ENCODE data around the gene TUG1. TPM values are rescaled to one million over a fixed set of nuclear protein-coding genes. Genes with fewer than 3 reads are reported as not detected.
A peak's percentile ranks its signal among the peaks of the same experiment; 100 is the strongest.

TUG1 gene
- total RNA-seq, 1 donor from 2014 or later, result 32.7 TPM

DNA sequence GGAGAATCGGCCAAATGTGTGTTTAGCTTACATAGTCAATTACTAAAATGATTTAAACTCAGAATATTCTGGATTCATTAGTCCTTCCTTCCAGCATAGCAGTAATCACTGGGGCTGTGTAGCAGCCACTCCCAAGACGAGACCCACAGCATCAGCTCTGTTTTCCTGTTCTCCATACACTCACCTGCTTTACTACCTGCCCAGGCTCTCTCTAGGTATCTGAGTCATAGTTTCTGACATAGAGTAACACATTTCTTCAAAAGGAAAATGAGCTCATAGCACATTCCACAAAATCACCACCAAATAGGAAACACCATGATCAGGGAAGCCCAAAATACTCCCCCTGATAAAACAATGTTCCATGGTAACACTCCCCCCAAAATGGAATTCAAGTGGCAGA is 23.4 kb upstream of the TUG1 start:
- intact Hi-C loops (cut with micrococcal nuclease), result loop anchor here (5.0 kb wide), 2 partner anchors 137 to 202 kb away; partner anchors contain the start of gene SMTN
- ATAC-seq, result no peak
- DNase-seq, result no peak

DNA sequence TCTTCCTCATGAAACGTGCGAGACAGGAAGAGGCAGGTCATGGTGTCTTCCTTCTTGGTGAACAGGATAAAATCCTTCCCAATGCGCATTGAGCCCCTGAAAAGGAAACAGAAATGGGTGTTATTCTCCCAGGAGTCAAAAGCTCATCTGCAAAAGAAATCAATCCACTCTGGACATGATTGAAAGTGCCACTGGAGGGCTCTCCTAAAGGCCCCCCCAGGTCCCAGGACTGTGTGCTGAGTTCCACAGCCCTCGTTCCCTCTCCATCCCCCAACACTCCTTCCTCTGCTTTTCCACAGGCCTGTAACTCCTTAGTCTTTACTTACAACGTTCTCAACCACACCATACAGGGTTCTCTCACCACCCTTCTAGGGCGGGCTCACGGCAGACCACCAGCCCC is 22.7 kb upstream of the TUG1 start:
- ATAC-seq (no peak), DNase-seq (no peak)
- intact Hi-C loops (cut with micrococcal nuclease), result loop anchor here (5.0 kb wide), 2 partner anchors 136 to 201 kb away; partner anchors contain the start of gene SMTN

DNA sequence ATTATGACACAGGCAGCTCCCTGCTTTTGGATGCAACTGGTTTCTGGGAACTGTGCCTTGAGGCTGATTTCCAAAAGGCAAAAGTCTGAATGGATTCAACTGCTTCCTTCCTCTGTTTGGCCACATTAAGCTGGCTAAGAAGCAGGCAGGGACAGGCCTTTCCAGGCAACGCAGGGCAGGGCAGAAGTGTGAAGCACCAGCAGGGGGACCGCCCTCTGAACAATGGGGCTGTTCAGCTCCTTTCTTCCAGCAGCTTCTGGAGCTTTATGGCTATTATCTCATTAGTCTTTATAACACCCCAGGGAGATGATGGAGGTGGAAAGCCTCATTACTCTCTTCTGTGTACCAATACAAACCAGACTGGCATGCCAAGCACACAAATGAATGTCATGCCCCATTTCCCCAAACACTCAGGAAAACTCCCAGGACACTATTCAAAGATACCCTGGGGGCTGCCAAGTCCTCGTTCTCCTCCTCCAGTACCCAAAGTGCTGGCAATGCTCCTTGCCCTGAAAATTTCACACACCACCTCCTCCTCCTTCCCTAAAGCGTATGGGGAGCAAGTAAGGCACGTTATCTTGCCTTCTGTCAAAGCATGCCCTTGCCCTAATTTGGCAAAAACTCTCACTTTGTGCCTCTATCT is 21.8 kb upstream of the TUG1 start:
- DNase-seq, result peak; percentile 51
- intact Hi-C loops (cut with micrococcal nuclease), result loop anchor here (5.0 kb wide), 2 partner anchors 135 to 200 kb away; partner anchors contain the start of gene SMTN
- ATAC-seq, result peak; percentile 73

DNA sequence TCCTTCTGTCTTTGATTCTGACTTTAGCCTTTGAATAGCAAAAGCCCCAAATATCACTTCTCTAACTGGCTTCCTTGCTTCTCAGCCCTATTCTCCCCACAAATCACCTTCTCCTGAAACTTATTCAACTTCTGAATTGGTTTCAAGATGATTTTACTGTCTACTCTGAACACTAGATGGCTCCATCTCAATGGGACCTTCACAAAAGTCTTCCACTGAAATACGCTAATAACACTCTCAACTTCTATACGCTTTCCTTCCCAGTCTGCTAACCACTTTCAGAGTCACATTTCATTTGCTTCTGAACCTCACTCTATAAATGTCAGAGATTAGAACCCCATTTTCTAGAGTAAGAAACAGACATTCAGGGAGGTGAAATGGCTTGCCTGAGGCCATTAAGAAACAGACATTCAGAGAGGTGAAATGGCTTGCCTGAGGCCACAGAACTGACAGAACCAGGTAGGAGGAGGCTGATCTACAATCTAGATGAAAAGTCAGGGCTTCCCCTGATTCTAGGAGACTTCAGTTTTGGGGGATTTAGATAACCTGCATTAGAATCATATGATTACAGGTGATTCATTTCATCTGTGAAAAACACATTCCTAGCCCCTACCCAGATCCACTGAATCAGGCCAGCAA is 21.1 kb upstream of the TUG1 start:
- no peak for DNase-seq
- intact Hi-C loops (cut with micrococcal nuclease), result loop anchor here (5.0 kb wide), 2 partner anchors 134 to 199 kb away; partner anchors contain the start of gene SMTN
- peak; percentile 74 for ATAC-seq

DNA sequence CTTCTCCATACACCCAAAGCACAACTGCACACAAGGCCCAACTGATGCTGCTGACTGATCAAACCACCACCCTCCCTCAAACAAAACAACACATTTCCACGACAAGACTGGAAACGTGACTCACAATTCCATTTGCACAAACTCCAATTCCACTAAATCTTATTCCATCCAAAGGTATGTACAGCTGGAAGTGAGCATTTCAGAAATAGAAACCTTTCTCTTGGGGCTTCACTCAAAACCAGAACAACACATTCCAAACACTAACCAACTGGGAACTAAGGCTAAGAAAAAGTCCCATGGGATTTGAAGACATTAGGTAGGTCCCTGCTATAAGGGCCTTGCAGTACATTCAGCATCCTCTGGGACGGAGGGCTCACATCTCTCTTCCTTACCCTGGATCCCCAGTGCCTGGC is 20.1 kb upstream of the TUG1 start:
- intact Hi-C loops (cut with micrococcal nuclease), result loop anchor here (5.0 kb wide), 2 partner anchors 133 to 198 kb away; partner anchors contain the start of gene SMTN
- ATAC-seq, result no peak
- no peak for DNase-seq

DNA sequence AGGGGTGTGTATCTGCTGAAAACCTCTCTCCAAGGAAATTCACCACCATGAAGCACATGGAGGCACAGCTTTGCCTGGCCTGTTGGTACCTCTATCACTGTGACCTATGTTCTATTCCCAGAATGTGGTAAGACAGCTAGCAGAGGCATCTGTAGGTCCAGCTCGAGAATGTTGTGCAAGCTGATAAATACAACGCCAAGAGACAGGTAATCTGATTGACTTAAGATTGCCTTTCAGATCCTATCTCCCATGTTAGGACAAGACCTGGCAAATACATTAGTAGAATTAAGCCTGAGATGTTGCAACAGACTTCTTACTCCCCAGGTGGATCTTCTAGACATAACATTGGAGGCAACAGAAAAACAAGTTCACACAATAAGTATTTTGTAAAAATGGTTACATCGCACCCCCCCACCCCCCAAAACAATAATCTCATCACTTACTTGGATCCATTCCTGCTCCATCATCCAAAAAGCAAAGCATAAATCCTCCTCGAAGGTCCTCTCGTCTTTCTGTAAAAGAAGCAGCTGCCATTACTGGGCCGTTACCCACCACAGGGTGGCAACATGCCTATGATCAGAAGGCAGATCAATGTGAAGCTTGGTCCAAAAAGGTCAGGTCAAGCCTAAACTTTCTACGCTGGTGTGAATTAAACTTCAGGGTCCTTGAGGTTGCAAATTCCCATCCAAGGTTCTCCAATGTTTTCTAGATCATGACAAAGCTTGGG is 19.0 kb upstream of the TUG1 start:
- ATAC-seq (no peak), DNase-seq (no peak)
- intact Hi-C loops (cut with micrococcal nuclease), result loop anchor here (5.0 kb wide), 2 partner anchors 132 to 197 kb away; partner anchors contain the start of gene SMTN

DNA sequence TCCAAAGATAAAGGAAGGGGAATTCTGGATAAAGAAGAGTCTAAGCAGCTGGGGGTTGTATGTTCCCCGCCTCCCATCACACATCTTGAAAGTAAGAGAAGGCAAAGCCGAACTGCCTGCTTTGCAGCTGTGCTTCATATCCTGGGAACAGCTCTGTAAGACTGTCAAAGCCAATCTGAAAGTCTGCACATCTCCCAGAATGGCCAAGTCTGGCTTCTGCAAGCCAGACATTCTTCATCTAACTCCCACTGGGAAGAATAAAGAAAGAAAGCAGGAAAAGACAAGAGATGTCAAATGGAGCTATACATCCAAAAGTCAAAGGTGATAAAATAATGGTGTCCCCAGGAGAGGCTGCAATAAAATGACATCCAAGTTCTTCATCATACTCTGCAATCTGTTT is 15.9 kb upstream of the TUG1 start:
- intact Hi-C loops (cut with micrococcal nuclease), result no loop called here
- no peak for ATAC-seq
- no peak for DNase-seq

DNA sequence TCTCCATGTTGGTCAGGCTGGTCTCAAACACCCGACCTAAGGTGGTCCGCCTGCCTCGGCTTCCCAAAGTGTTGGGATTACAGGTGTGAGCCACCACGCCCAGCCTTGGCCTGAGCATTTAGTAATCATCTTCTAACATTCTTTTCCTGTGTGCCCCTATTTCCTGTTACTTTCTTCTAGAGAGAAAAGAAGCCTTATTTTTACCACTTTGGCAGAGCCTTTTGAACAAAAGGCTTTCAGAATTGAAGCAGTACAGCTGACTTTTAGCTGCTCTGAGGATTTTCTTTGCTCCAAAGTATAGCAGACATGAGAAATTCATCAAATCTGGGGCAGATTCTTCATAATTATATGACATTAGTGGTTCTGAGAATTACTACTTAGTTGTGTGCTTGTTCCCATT is 13.9 kb upstream of the TUG1 start:
- intact Hi-C loops (cut with micrococcal nuclease), result no loop called here
- DNase-seq (no peak), ATAC-seq (no peak)

DNA sequence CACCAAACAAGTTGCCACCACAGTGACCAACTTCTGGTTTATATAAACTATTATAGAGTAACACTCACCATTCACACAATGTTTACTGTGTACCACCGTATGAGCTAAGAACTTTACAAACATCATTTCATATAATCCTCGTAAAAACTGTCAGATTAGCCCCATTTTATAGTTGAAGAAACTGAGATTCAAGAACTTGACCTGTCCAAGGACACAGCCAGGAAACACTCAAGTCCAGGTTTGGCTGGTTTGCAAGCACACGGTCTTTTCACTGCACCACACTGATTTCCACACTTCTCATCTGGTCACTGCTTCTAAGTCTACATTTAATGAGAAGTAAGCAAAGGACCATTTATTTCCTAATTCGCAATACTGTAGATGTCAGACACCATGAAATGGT is 4.2 kb upstream of the TUG1 start:
- intact Hi-C loops (cut with micrococcal nuclease), result no loop called here
- ATAC-seq, result no peak
- DNase-seq, result no peak

DNA sequence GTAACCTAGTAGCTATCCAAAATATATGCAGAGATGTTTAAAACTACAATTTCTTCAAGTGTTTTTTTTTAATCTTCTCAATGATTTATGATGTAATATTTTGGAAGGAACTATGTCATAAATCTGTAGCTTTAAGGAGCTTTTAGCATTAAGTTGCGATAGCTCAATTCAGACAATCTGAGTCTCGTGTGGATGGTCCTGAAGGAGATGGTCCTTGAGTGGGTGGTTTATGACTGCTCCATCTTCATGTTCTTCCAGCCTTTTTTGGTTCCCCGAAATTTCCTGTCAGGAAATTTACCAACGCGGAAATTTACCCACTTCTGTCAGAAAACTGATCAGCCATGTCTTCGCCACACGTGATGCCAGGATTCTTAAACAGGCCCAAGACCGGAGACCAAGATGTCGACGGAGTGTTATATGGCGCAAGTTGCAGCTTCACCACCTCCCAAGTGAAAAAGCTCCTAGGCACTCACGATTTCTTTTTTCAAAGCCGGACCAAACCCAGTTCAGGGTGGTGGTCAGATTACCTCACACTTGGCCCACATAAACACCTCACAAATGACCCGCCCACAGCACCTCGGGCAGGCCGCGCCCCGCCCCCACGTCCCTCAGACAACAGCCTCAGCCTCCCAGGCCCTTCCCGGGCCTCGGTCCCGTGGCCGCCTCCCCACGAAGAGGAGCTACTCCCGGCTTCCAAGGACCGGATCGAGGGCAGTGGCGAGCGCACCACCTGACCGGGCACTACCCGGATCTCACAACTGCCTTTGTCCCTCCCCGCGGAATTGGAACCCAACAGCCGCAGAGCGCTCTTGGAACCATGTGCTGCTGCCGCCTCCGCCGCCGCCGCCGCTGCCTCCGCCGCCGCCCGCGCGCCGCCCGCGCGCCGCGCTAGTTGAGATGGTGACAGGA is 796 bp upstream of the TUG1 start, which contains the start of gene MORC2:
Gene MORC2 (minus strand): TSS at position 760 of the 909 bp plus-strand sequence. CDS start 885 bp downstream, outside the sequence.
- peak; percentile 78 for DNase-seq
- intact Hi-C loops (cut with micrococcal nuclease), result no loop called here

DNA sequence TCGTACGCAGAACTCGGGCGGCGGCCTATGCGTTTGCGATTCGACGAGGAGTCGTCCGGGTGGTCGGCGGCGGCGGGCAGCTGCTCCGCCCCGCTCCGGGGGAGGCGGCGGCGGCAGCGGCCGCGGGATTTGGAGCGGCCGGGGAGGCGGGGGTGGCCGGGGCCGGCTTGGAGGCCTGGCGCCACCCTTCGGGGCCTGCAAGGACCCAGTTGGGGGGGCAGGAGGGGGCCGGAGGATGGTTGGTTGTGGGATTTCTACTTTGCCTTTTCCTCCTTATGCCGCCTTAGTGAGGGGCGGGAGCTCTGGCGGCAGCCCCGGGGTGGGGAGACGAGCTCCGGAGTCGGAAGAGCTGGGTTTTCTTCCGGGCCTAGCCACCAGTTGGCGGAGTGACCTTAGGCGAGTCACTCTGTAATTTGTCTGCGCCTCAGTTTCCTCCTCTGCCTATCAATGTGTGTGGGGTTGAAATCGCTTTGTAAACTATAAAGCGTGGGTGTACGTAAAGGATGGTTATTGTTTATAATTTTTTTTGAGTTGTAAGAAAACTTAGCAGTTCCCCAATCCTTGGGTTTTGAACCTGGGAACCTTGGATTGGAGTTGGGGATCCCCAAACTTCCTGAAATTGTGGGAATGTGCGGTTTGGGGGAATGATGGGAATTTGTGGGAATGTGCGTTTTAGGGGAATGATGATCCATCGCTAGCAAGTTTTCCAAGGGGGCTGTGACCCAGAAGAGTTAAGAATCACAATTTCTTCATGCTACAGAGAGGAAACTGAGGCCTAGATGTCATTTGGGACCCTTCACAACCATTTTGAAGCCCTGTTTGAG is 679 bp downstream of the TUG1 start:
- no peak for DNase-seq
- intact Hi-C loops (cut with micrococcal nuclease), result no loop called here
- ATAC-seq, result peak; percentile 53

More for the DNA sequence above, 796 bp upstream of the TUG1 start, which contains the start of gene MORC2:
- ATAC-seq, result peak; percentile 50

DNA sequence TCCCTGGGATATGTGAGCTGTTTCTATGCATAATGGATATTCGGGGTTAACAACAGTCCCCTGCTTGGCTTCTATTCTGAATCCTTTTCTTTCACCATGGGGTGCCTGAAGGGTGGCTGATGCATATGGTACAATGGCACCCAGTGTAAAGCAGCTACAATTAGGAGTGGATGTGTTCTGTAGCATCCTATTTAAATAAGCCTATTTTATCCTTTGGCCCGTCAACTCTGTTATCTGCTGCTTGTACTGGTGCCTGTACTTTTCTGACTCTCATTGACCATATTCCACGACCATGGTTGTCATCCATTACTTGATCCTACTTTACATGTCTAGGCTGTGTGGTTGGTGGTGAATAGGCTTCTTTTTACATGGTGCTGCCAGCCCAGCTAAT is 1.3 kb downstream of the TUG1 start:
- ATAC-seq (no peak), DNase-seq (no peak)
- intact Hi-C loops (cut with micrococcal nuclease), result no loop called here

DNA sequence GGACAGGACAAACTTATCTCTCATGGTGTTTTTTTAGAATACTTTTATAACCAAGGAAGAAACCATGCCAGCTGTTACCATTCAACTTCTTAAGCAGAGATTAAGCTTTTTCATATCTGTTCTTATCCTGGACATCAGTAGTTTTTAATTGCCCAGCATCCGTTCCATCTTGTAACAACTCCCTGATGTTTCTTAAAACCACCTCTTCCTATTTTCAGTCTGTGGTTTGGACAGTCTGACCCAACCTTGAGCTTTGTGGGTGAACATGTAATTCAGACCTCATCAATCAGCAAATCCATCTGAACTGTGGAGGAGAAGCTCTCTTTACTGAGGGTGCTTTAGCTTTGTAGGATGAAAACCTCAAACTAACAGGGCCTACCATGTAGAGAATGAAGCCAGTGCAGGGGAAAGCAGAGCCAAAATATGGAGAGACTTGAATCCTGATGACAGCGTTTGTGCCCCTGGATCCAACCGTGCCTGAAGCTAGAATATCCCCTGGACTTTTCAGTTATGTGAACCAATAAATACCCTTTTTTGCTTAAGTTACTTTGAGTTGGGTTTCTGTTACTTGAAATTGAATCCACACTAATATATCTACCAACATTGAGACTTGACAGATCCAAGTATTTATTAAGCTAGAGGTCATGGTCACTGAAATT is 9.4 kb downstream of the TUG1 start:
- ATAC-seq, result no peak
- intact Hi-C loops (cut with micrococcal nuclease), result no loop called here
- no peak for DNase-seq

DNA sequence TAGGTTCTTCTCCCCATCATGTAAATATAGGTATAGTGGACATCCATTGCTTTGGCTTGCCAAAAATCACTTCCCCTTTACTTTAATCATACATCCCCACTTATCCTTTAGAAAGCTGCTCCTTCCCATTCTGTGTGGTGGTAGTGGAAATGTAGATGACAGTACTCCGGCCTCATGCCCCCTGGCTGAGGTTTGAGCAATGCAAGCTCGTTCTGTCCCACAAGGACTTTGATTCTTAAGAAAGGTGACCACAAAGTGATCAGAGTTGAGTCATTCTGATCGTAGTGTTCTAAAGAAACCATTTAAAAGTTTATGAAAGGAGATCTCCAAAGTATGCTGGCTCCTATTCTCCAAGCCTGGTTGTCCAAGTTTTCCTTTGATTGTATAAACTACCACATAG is 10.9 kb downstream of the TUG1 start:
- intact Hi-C loops (cut with micrococcal nuclease), result no loop called here
- ATAC-seq, result no peak

DNA sequence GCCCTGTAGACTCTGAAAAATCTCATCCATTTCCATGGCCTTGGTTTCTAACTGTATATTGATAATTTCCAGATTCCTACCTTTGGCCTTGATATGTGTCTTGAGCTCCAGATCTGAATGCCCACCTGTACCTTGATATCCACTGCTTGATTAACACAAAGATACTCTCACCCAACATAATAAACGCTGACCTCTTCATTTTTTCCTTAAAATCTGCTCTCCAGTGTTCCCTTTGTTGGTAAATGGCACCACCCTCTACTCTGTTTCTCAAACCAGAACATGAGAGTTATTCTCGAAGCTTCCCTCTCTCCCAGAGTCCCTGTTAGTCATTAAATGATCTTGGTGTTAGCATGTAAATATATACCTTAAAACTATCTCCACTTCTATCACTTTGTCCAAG is 13.4 kb downstream of the TUG1 start:
- no peak for ATAC-seq
- intact Hi-C loops (cut with micrococcal nuclease), result no loop called here
- no peak for DNase-seq

More for the DNA sequence above, 10.9 kb downstream of the TUG1 start:
- no peak for DNase-seq

DNA sequence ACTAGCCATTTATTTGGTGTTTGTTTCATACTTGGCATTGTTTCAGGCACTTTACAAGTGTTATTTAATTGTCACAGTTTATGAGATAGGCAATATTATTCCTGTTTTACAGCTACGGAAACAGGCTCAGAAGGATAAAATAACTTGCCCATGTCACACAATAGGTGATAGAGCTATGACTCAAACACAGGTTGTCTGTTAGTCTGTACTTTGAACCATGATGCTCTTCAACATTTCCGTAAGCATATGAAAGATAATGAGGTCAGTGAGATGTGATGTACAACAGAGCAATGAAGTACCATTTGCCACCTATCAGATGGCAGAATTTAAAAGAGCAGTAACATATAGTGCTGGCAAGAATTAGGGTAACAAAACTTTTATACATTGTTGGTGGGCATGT is 15.3 kb downstream of the TUG1 start:
- ATAC-seq (no peak), DNase-seq (no peak)
- intact Hi-C loops (cut with micrococcal nuclease), result no loop called here

DNA sequence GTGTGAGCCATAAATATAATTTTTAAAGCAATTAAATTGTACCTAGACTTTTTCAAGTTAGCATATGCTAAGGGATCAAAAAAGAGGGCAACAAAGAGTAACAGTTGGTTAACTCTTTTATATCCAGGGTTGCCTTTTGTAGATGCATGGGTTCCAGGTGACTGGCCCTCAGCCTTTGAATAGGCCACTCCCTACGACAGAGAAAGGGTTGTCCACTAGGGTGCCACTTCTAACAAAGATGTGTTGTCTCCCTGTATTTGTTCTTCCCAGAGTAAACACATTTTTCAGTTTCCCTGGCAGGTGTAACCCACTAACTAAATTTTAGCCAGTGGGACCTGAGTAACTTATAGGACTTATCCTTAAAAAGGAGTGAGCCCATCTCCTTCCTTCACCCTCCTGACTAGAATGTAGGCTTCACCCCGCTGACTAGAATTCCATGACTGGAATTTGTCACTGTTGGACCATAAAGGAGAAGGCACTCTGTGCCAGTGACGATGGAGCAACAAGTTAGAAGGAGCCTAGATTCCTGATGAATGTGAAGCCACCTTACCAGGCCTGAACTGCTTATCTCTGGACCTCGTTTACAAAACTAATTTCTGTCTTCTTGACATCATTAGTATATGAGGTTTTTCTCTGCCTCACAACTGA is 16.6 kb downstream of the TUG1 start:
- no peak for ATAC-seq
- intact Hi-C loops (cut with micrococcal nuclease), result no loop called here
- no peak for DNase-seq
